ENCODE results near the gene L1TD1.
"Not testable (repeated sequence)": the region's sequence is repeated elsewhere in the genome, so short reads cannot be mapped to it uniquely, and the experiment has no call there.

Gene L1TD1

GRCh38 chr1:62233926-62234450 lies 39.3 kb downstream of the L1TD1 start:
- ChIA-PET CTCF (no interaction called here), POLR2A (interaction anchor here (0.6 kb wide), 1 partner anchor 355 kb away, joined by 3 read pairs; no protein-coding TSS in a partner anchor)
- no peak overlapping the region for H3K4me3 ChIP-seq (ENCODE audit: low read depth, low read length)
- TF ChIP-seq CTCF (IDR thresholded peaks at IDR 0.05; ENCODE audit: insufficient read depth, low read length, missing control alignments) = no peak
- DNase-seq (ENCODE audit: low read depth, low spot score) = no peak

- no peak for TF ChIP-seq CTCF (IDR thresholded peaks at IDR 0.05; ENCODE audit: insufficient read depth, low read length, missing control alignments)
- no peak overlapping the region for H3K4me3 ChIP-seq (ENCODE audit: low read depth, low read length)
- CTCF ChIA-PET = no interaction called here
- DNase-seq (ENCODE audit: low read depth, low spot score) = no peak
- POLR2A ChIA-PET = no interaction called here
These were observed 40.0 kb downstream of the L1TD1 start for GRCh38 chr1:62234688-62235087.

GRCh38 chr1:62235576-62235975 lies 40.9 kb downstream of the L1TD1 start:
- no peak for DNase-seq (ENCODE audit: low read depth, low spot score)
- no peak overlapping the region for H3K4me3 ChIP-seq (ENCODE audit: low read depth, low read length)
- ChIA-PET CTCF (no interaction called here), POLR2A (no interaction called here)
- TF ChIP-seq CTCF (IDR thresholded peaks at IDR 0.05; ENCODE audit: insufficient read depth, low read length, missing control alignments) = no peak

- TF ChIP-seq CTCF (IDR thresholded peaks at IDR 0.05; ENCODE audit: insufficient read depth, low read length, missing control alignments) = no peak
- ChIA-PET CTCF (no interaction called here), POLR2A (no interaction called here)
- H3K4me3 ChIP-seq (ENCODE audit: low read depth, low read length) = no peak overlapping the region
- no peak for DNase-seq (ENCODE audit: low read depth, low spot score)
These were observed 42.7 kb downstream of the L1TD1 start for GRCh38 chr1:62237361-62237760.

GRCh38 chr1:62237950-62238374 lies 43.3 kb downstream of the L1TD1 start:
- ChIA-PET POLR2A (no interaction called here), CTCF (no interaction called here)
- TF ChIP-seq CTCF (IDR thresholded peaks at IDR 0.05; ENCODE audit: insufficient read depth, low read length, missing control alignments) = no peak
- no peak overlapping the region for H3K4me3 ChIP-seq (ENCODE audit: low read depth, low read length)
- DNase-seq (ENCODE audit: low read depth, low spot score) = no peak

GRCh38 chr1:62238507-62238906 lies 43.9 kb downstream of the L1TD1 start:
- CTCF ChIA-PET = no interaction called here
- no peak overlapping the region for H3K4me3 ChIP-seq (ENCODE audit: low read depth, low read length)
- POLR2A ChIA-PET = no interaction called here
- TF ChIP-seq CTCF (IDR thresholded peaks at IDR 0.05; ENCODE audit: insufficient read depth, low read length, missing control alignments) = no peak
- no peak for DNase-seq (ENCODE audit: low read depth, low spot score)

- H3K4me3 ChIP-seq (ENCODE audit: low read depth, low read length); DNase-seq (ENCODE audit: low read depth, low spot score); POLR2A ChIA-PET; CTCF ChIA-PET: not testable (repeated sequence)
These were observed 45.2 kb downstream of the L1TD1 start for GRCh38 chr1:62239652-62240403.

Measured in AG04449 (cell line).